Endothelial cell of hepatic sinusoid (primary cell): Measurements from ENCODE around the gene AREL1.

Experiments
- in situ Hi-C: cut with HindIII; loops from 2 replicates; pipeline ENCODE4 v1.10.0; 2017; ENCODE audit warnings: low sequenced_read_pairs

AREL1 gene

DNA sequence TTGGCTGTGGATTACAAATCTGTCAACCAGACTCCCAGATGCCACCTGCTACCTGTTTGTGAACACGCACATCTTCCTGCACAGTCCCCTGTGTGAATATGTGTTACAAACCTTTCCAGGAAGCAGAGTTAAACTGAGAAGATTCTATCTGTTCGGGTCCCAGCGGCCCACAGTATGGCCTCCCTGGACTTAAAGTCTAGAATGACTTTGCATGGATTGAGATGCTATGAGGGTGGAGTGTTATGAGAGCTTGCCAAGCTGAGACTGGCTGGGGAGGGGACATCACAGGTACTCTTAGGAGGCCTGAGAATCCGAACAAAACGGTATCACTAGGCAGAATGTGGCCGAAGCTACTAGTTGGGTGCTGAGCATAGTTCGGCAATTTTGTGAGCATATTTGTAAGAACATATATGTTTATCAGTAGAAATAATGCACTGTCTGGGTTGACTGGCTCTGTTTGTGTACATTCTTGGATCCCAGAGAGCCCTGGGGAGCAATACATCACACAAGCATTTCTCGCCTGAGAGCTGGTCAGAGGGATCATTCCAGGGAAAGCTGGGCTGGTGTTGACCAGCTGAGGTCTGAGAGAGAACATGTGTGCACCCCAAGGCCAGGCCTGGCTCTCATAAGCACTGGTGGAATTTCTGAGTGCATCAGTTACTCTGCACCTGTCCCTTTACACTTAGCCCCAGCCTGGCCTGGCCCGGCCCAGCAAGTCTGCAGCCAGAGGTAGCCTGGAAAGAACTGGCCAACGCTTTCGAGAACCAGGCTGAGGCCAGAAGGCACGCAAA, 71.1 kb downstream of the AREL1 start:
- in situ Hi-C loops: loop anchor here (5.0 kb wide), 1 partner anchor 94 kb away; no protein-coding TSS in a partner anchor

DNA sequence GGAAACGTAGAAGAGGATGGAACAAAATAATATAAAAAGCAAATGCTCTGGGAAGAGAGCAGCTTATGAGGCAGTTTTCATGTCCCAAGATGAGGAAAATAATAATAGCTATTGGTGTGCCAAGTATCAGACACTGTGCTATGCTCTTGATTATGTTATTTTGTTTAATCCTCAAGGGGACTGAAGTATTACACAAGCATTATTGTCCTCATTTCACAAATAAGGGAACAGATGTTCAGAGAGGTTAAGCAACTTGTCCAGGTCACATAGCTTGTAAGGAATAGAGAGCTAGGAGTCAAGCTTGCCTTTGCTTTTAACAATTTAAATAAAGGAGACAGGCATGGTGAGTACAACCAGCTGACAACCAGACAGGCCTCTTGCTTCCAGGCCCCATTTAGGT, 73.9 kb downstream of the AREL1 start:
- in situ Hi-C loops: no loop called here

DNA sequence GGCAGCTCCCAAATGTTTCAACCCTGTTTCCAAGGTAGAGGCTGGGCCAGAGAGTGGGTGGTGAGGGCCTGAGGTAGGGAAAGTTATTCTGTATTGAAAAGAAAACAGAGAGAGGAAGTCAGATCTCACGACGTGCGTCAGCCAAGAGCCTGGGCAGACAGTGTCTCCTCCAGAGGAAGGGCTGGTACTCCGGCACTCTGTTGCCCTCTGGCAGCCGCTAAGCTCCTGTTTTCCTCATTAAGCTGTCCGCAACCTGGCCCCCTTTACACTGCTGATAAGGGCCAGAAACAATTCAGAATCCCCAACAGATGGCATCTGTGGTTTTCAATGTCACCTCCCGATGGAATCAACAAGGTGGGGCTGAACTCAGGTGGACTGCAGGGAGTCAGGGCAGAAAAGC, 74.8 kb downstream of the AREL1 start:
- in situ Hi-C loops: no loop called here

DNA sequence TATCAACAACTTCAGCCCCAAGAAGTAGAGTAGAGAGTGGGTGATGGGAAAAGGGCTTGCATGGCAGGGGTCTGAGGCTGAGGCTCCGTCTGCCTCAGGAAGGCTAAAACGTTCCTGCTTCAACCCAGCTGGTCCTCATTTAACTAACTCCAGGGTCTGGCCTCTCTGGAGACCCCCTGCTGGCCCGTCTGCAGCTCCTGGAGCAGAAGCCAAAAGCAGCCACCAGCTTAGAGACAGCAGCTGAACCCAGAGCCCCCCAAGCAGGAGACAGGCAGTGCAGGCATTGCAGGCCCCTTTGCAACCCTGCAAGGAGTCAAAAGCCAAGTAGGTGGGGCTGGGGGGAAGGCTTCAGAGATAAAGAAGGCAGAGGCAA, 75.7 kb downstream of the AREL1 start:
- in situ Hi-C loops: no loop called here

DNA sequence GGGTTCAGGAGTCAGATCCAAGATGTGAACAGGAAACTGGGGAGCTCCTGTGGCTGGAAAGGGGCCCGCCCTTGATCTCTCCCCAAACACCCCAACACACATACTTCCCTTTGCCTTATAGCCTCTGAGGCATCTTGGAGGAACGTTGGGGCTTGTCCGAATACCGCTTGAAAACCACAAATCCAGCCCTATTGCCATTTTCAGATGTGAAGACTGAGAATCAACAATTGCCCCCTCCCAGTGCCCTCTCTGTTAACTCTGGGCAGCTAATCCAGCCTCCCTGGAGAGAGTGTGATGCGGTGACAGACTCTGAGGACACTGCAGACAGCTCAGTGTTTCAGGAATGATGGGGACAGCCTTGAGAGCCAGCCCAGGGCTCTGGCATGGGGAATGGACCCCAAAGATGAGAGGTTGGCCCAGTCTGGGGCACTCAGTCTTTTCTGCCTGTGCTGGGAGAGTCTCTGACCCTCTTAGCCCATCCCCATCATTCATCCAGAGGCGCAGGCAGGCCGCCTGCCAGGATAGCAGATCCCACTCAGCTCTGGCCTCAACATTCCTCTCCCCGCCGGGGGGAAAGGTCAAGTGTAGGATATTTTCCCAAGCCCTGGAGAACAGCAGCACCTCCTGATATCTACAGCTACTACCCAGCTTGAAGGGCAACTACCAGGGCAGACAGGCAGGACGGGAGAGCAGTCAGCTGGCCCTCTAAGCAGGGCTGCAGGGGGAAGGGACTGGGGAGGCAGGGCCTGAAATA, 76.3 kb downstream of the AREL1 start:
- in situ Hi-C loops: no loop called here

DNA sequence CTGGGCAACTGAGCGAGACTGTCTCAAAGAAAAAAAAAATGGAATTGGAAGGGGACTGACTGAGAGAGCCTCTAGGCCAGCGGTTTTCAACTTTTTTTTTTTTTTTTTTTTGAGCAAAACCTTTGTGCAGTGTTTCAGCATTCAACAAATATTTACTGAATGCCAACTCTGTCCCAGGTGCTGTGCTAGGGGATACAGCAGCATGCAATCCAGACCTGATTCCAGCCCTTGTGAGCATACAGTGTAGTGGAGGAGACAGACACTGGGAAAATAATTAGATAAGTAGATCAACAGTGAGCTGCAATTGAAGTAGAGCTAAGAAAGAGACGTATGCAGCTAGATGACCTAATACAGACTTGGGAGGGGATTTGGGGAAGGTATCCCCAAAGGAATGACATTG, 77.0 kb downstream of the AREL1 start:
- in situ Hi-C loops: no loop called here

DNA sequence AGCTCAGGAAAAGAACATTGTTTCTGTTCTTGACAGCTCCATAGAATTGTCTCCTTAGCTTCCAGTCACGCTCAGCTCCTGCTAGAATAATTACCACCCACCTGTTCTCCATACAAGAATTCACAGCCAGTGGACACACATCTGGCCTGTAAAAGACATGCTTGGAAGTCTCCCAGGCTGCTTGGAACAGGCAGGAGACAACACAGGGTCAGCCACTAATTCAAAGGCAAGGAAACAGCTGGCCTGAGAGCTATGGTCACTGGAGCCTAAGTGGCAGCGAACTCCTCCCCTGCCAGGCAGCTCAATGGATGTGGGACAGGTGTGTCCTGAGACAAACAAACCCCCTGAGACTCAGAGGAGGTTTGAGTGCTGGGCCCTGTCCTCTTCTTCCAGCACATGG, 77.9 kb downstream of the AREL1 start:
- in situ Hi-C loops: no loop called here

DNA sequence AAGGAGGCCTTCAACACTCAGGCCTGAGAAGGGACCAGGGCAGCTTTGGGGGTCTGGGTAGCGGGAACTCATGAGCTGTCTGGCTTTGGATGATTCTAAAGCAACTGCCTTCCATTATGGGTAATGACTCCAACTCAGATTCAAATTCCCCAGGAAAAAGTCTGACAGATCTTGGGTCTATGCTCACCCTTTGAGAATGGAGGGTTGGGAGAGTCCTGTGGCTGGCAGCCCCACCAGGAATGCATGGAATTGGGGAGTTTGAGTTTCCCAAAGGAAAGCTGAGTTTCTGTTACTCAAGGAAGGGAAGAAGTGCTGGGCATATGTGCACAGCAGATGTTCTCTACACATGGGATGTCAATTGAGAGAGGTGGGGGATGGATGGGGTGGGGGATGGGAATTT, 78.4 kb downstream of the AREL1 start:
- in situ Hi-C loops: no loop called here

DNA sequence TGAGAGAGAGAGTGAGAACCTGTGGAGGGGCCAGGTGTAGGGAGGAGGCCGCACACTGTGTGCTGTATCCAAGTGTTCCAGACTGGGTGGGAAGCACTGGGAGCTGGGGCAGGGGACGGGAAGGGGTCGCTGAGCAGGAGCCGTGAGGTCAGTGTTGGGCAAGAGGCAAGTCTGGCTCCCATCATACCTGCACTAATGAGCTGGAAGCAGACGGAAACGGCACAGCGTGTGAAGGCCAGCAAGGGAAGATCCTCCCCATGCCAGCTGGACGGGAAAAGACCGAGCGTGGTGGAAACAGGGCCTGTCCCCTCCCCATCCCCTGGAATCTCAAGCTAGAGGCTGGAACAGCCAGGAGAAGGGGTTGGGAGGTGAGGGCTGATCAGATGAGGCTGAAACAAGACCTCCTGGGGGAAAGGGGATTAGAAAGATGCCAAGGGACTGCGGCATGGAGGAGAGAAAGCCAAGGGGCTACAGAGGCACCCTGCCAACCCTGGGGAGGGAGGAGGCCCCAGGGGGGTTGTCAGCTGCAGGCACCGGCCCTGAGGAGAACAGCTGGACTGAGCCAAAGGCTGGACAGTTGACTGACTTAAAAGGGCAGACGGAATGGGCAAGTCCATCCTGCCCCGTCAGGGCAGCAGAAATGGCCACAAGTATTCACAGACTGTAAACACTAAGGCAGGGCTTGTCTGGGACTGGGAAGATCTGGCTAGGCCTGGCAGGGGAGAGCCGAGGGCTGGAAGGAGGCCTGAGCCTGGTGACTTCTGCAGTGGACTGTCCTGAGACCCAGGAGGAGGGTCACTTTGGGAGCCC, 81.8 kb downstream of the AREL1 start:
- in situ Hi-C loops: no loop called here

DNA sequence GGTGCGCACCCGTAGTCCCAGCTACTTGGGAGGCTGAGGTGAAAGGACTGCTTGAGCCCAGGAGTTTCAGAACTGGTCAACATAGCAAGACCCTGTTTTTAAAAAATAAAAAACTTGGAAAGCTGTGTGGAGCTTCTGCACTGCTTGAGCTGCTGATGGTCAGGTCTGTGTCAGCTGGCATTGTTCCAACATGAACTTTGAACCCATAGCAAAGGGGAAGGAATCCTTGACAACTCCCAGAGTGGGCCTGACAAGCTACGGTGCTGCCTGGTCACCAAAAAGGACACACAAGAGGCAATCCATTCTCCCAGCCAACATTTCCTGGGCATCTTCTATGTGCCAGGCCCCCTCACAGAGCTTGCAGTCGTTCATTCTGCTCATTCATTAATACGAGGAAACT, 84.5 kb downstream of the AREL1 start:
- in situ Hi-C loops: no loop called here

DNA sequence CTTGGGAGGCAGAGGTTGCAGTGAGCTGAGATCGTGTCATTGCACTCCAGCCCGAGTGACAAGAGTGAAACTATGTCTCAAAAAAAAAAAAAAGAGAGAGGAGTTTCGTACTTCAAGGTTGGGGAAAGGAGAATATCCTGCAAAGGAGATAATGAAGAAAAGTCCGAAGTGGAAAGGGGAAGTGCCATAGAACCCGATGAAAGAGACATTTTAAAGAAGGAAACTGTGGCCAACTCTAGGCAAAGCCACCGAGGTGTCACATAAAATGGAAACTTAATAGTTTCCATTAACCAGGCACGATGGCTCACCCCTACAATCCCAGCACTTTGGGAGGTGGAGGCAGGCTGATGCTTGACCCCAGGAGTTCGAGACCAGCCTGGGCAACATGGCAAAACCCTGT, 85.8 kb downstream of the AREL1 start:
- in situ Hi-C loops: no loop called here

DNA sequence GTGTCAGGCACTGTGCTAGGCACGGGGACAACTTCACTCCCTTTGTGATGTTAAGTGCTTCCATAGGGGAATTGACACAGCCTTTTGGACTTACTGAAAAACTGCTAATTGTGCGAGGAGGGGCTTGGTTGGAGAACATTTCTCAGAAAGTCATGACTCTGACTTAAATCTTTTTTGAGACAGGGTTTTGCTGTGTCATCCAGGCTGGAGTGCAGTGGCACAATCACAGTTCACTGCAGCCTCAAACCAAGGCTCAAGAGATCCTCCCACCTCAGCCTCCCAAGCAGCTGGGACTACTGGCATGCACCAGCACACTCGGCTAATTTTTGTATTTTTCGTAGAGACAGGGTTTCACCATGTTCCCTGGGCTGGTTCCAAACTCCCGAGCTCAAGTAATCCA, 90.6 kb downstream of the AREL1 start:
- in situ Hi-C loops: loop anchor here (5.0 to 25.0 kb wide), 3 partner anchors 40 to 165 kb away; no protein-coding TSS in a partner anchor

DNA sequence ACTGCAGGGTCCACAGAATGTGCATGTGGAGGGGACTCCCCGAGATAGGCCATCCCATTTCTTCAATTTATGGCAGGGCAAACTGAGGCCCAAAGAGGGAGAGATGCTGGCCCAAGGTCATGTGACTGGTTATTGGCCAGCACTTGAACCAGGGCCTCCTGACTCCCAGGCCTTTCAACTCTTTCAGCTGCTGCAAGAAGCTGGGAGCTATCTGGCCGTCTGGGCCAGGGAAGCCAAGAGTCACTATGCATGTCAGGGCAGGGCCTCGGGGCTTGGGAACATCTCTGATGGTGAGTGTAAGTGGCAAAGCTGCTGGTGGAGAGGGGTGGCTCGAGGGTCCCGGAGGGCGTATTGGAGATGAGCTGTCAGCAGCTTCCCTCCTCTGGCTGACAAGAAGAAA, 91.3 kb downstream of the AREL1 start:
- in situ Hi-C loops: loop anchor here (5.0 to 25.0 kb wide), 3 partner anchors 41 to 166 kb away; no protein-coding TSS in a partner anchor

DNA sequence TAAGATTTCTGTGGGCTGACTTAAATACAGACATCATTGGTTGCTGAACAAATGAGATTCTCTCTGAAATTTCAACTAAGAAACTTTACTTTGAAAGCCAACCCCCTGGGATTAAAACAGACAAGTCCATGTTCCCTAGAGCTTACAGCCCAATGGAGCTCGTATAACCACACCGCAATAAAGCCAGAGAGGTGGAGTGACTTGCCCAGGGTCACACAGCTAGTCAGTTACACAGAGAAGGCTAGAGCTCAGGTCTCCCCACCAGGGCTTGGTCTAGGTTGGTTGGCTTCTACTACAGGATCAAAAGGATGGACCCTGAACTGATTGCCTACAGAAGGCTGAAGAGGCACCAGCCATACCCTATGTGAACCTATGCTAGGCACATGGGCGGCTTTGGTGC, 92.0 kb downstream of the AREL1 start:
- in situ Hi-C loops: loop anchor here (5.0 to 25.0 kb wide), 3 partner anchors 41 to 166 kb away; no protein-coding TSS in a partner anchor

DNA sequence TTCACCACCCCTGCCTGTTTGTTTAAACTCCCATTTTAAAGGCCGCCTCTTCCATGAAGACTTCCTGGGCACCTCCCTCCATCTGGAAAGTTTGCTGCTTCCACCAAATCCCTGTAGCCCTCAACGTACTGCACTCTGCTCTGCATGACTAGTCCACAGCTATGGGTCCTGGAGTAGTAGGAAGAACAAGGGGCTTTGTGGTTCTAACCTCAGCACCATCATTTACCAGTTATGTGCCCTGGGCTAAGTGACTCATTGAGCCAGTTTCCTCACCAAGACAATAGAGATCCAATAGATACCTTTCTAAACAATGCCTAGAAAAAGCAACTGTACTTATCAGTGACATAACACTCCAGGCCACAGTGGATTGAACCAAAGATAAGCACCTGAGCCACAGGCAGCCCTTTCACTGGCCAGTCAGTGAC, 92.4 kb downstream of the AREL1 start:
- in situ Hi-C loops: loop anchor here (5.0 to 25.0 kb wide), 3 partner anchors 42 to 167 kb away; no protein-coding TSS in a partner anchor

DNA sequence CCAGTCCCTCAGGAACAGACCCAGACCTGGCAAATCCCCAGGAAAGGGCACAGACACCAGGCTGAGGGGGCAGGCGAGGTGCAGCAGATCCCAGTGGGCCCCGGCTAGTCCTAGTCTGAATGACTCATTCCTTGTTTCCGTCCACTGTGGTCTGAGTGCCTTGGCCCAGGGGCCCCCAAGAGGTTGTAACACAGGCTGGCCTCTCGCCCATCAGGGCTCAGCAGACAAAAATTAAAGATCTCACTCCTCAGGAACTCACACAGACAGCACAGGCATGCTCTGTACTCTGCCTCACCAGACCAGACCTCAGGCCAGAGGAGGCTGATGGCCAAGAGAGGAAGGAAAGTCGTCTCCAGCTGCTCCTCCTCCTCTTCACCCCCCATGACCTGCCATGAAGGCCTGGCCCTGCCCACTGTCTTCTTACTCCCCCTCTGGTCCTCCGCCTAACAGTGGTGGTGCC, 93.2 kb downstream of the AREL1 start:
- in situ Hi-C loops: loop anchor here (5.0 to 25.0 kb wide), 3 partner anchors 43 to 168 kb away; no protein-coding TSS in a partner anchor

DNA sequence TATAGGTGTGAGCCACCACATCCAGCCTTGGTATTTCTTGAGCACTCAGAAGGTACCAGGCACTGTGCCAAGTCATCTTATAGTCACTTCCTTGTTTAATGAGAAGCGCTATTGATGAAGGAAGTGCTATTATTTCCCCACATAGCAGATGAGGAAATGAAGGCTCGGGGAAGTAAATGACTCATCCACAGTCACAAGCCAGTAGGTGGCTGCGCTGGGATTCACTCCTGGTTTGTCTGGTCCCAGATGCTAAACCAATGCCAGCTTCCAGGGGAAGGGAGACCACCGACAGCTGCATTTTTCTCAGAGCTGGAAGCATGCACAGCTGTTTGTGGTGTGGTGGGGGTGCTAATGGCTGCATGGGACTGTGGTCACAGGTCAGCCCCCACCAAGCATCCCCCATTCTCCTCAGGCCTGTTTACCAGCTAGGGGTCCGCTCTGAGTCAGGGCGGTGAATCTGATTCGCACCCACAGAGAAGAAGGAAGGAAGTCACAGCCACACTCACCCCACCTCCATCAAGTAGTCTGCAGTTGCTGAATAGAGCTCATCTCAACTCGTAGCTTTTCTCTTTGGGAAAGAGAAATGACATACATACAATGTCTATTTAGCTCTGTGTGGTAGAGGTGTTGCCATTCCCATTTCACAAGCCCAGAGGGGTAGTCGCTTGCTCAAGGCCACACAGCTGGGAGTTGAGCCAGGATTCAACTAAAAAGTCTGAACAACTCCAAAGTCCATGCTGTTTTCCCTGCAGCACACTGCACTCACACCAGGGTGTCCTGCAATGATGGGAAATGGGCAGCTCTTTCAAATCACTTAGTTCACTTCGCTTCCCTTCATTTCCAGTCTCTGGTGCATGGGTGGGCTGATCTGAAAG, 94.6 kb downstream of the AREL1 start:
- in situ Hi-C loops: loop anchor here (25.0 kb wide), 1 partner anchor 169 kb away; no protein-coding TSS in a partner anchor

DNA sequence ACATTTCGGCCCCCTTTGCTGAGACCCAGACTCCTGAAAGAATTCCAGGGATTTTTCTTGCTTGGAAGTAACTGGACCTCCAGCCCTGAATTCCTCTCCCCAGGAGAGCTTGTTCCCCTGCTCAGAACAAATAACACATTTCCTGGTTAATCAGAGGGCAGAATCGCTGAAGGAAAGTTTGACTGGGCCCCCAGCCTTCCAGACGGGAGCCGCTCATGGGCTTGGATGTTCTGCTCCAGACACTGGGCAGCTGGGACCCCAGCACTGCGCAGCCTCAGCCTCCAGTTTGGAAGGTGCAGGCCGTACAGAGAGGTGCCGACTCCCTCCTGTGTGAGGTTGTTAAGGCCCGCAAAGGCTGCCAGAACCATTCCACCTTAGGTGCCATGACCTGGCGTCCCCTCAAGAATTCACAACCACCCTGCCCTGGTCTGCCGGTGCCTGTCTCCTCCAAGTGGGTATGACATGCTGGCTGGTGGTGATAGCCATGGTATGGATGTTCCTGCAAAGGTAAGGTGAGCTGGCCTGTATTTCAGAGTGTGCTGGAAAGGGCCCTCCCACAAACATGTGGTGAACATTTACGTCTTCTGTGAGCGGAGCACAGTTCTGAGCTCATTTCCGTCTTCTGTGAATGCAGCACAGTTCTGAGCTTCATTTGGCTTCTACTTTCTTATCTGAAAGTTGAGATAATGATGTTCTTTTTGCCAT, 95.7 kb downstream of the AREL1 start:
- in situ Hi-C loops: loop anchor here (25.0 kb wide), 1 partner anchor 170 kb away; no protein-coding TSS in a partner anchor

DNA sequence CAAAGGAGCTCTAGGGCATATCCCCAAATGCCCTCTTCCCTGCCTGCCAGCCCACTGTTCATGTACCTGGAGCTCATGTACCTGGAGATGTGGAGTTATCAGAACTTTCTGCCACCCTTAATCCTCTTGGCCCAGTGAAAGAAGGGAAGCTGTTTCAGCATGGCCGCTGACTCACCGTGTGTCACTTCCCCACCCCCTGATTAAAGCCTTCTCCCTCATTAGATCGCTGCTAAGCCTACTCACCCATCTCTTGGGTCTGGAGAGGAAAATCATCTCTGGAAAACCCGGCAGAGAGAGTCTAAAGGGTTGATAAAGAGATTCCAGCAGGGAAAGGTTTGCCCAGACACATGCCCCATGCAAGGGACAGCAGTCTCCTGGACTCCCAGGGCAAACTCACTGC, 96.4 kb downstream of the AREL1 start:
- in situ Hi-C loops: loop anchor here (25.0 kb wide), 1 partner anchor 171 kb away; no protein-coding TSS in a partner anchor
